COLO668 (cell line): ENCODE measurements around the gene AGFG2.
"Not testable (repeated sequence)": the region's sequence is repeated elsewhere in the genome, so short reads cannot be mapped to it uniquely, and the experiment has no call there.

Experiments
- DNase-seq: peaks from one replicate; lab custom pipeline; 2025; ENCODE audit not compliant: unreplicated experiment; lab: John Stamatoyannopoulos, UW

The AGFG2 gene

GRCh38 chr7:100519580-100519979 is 19.4 kb upstream of the AGFG2 start:
- DNase-seq = no peak

- no peak for DNase-seq
These were observed 18.9 kb upstream of the AGFG2 start for GRCh38 chr7:100520138-100520537.

GRCh38 chr7:100521076-100521475 is 17.9 kb upstream of the AGFG2 start:
- no peak for DNase-seq

- DNase-seq = not testable (repeated sequence)
These were observed 17.0 kb upstream of the AGFG2 start for GRCh38 chr7:100521909-100522593.

DNA sequence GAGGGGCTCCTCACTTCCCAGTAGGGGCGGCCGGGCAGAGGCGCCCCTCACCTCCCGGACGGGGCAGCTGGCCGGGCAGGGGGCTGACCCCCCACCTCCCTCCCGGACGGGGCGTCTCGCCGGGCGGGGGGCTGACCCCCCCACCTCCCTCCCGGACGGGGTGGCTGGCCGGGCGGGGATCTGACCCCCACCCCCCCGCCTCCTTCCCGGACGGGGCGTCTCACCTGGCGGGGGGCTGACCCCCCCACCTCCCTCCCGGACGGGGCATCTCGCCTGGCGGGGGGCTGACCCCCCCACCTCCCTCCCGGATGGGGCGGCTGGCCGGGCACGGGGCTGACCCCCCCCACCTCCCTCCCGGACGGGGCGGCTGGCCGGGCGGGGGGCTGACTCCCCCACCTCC is 15.8 kb upstream of the AGFG2 start:
- not testable (repeated sequence) for DNase-seq

GRCh38 chr7:100528108-100528866 is 10.7 kb upstream of the AGFG2 start:
- not testable (repeated sequence) for DNase-seq

GRCh38 chr7:100532165-100533022 is 6.6 kb upstream of the AGFG2 start:
- DNase-seq = no peak

DNA sequence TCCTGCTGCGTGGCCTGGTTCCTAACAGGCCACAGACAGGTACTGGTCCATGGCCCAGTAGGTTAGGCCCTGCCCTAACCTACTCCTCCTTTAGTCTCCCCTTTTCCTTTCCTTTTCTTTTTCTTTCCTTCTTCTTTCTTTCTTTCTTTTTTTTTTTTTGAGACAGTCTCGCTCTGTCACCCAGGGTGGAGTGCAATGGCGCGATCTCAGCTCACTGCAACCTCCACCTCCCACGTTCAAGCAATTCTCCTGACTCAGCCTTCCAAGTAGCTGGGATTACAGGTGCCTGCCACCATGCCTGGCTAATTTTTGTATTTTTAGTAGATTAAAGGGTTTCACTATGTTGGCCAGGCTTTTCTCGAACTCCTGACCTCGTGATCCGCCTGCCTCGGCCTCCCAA is 3.0 kb upstream of the AGFG2 start:
- DNase-seq = not testable (repeated sequence)

- DNase-seq = not testable (repeated sequence)
These were observed 2.3 kb upstream of the AGFG2 start for GRCh38 chr7:100536695-100537094.

- no peak for DNase-seq
These were observed 702 bp upstream of the AGFG2 start for GRCh38 chr7:100538348-100538653.

DNA sequence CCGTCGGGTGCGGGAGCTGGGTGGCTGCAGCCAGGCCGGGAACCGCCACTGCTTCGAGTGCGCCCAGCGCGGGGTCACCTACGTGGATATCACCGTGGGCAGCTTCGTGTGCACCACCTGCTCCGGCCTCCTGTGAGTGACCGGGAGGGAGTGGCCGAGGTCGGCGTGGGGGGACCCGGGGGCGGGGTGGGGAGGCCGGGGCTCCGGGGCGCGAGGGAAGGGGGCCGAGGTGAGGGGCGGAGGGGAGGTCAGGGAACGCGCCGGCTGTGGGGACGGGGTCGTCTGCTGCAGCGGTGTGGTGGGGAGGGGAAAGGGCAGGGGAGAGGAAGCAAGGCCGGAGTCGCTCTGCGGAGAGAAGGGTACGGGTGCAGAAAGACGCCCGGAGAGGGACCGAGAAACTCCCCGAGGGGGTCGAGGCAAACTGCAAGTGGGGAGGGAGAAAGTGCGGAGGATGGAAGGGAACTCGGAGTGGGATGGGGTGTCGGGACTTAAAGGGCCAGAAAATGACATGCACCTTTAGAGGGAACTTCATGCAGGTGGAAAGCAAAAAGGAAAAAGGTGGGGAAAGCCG is 518 bp downstream of the AGFG2 start:
- DNase-seq = peak; percentile 52

GRCh38 chr7:100540073-100540723 is 1.2 kb downstream of the AGFG2 start:
- peak; percentile 6 for DNase-seq

GRCh38 chr7:100541309-100541708 is 2.3 kb downstream of the AGFG2 start:
- DNase-seq = not testable (repeated sequence)

- DNase-seq = no peak
These were observed 4.6 kb downstream of the AGFG2 start for GRCh38 chr7:100543586-100543985.

- no peak for DNase-seq
These were observed 5.4 kb downstream of the AGFG2 start for GRCh38 chr7:100544386-100544785.

- no peak for DNase-seq
These were observed 6.0 kb downstream of the AGFG2 start for GRCh38 chr7:100544967-100545359.

DNA sequence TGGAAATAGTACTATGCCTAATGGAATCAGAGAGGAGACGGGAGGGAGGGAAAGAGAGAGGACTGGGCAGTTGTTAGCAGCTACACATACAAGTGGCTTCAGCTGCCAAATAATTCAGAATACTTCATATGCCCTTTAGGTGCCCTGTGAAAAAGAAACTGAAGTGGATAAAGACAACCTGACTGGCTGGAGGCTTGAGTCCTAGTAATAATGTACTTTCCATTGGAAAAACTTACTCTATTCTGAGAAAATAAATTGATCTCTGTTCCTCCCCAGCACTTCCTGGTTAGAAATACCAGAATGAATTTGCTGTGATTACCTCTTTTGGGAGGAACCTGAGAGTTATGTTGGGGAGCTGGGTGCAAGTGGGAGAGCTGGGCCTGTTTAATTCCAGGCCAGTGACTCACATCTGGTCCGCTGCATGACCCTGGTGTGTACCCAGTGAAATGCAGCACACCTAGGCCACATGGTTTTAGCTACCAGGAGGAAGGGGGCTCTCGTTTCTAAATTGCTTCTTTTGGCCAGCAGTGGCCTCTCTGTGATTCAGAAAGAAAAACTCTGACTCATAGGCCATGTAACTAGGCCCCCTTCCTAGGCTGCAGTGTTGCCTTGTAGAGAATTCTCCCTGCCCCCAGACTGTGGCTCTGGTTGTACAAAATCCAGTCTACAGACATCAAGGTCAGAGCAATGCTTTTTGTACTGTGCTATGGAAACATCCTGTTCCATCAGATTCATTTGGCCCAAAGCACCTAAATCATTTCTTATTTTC is 6.5 kb downstream of the AGFG2 start:
- peak; percentile 23 for DNase-seq

DNA sequence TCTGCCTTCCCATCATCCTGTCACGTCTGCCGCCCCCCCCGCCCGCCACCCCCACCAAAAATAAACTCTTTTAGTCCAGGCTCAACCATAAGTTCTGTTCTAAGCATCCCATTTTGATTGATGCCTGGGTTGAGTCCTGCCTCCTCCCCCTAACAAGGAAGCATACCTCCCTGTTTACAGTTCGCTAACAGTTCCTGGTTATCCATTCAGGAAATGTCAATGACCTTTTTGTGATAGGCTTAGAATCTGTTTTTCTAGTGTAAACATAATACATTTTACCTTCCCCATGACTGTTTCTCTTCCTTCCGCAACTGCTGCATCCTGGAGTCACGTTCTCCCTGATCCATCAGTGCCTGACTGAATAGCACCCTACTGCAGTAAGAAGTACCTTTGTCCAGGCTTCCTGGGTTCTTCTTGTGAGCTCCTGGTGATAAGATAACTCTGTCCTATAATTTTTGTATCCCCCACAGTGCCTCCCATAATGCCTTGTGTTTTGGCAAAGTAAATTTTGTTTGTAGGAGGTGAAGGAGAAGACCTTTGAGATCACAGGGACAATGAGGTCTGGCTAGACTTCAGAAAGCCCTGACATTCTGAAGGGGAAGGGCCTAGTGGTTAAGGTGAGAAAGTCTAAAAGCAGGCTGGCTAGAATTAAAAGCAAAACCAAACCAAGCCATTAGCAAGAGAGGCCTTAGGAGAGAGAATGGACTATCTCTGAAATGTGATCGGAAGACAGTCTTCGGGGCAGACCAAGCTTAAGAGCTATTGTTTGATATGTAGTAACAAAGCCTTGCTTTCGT is 7.3 kb downstream of the AGFG2 start:
- peak; percentile 13 for DNase-seq
